K562 (cell line): ENCODE measurements around the gene TRPV5. TPM values are rescaled to one million over a fixed set of nuclear protein-coding genes. Genes with fewer than 3 reads are reported as not detected.
A peak's percentile ranks its signal among the peaks of the same experiment; 100 is the strongest.

Experiments
- CBX5 ChIP-seq: IDR thresholded peaks from 2 replicates; pipeline ENCODE4 v1.6.1; 2014; ENCODE audit warnings: low read depth, borderline replicate concordance
- CREB1 ChIP-seq, 2 experiments: sonication (generic) in 1 of 2; formaldehyde crosslinking in 1 of 2; IDR thresholded peaks; 2 replicates each; pipeline versions ENCODE4 v1.6.1 to v1.8.0; 2012 to 2022; ENCODE audit warnings: inconsistent platforms in 1 of 2, mild to moderate bottlenecking in 1 of 2, missing genetic modification reagents in 1 of 2, moderate library complexity in 1 of 2
- DIDO1 ChIP-seq: fragments of 450-650 bp; IDR thresholded peaks from 2 replicates; pipeline ENCODE4 v1.6.1; 2016; ENCODE audit warnings: low read depth, missing biosample characterization, missing genetic modification characterization
- HNRNPH1 ChIP-seq: fragments of 200-400 bp; formaldehyde crosslinking; optimal IDR thresholded peaks from 2 replicates; pipeline ENCODE3; 2017; ENCODE audit warnings: low read depth, mild to moderate bottlenecking, low read length, moderate library complexity
- HNRNPK ChIP-seq: fragments of 200-400 bp; formaldehyde crosslinking; IDR thresholded peaks from one replicate; pipeline ENCODE4 v1.6.1; 2018; ENCODE audit warnings: mild to moderate bottlenecking, low read depth, low read length; ENCODE audit not compliant: poor library complexity, severe bottlenecking
- HSF4 ChIP-seq: fragments of 250-450 bp; sonication (Bioruptor Pico); IDR thresholded peaks from 2 replicates; pipeline ENCODE4 v2.1.2; 2022; ENCODE audit warnings: mild to moderate bottlenecking, moderate library complexity, borderline replicate concordance
- MYC ChIP-seq, 2 experiments: fragments of 250-450 bp in 1 of 2; sonication (Bioruptor Pico) in 1 of 2; IDR thresholded peaks; 2 replicates each; pipeline versions ENCODE4 v1.5.1 to v1.6.1; 2012 to 2021; ENCODE audit warnings: low read depth in 2 of 2, borderline replicate concordance in 1 of 2, improper control_type of control experiment in 1 of 2, low read length in 1 of 2, mild to moderate bottlenecking in 1 of 2, moderate library complexity in 1 of 2
- NCOA2 ChIP-seq, 2 experiments: fragments of 450-650 bp; IDR thresholded peaks; 2 replicates each; pipeline ENCODE4 v1.6.1; 2018; ENCODE audit warnings: mild to moderate bottlenecking in 2 of 2, moderate library complexity in 1 of 2; ENCODE audit not compliant: partially characterized antibody in 2 of 2
- RB1 ChIP-seq: fragments of 450-650 bp; IDR thresholded peaks from 2 replicates; pipeline ENCODE4 v1.6.1; 2017; ENCODE audit warnings: low read depth, mild to moderate bottlenecking
- RBM17 ChIP-seq: fragments of 200-400 bp; formaldehyde crosslinking; IDR thresholded peaks from 2 replicates; pipeline ENCODE4 v1.6.1; 2017; ENCODE audit warnings: low read depth, mild to moderate bottlenecking, low read length, borderline replicate concordance
- SRSF9 ChIP-seq: fragments of 200-400 bp; formaldehyde crosslinking; IDR thresholded peaks from 2 replicates; pipeline ENCODE4 v1.6.1; 2017; ENCODE audit warnings: low read depth, low read length, borderline replicate concordance
- ZNF165 ChIP-seq: fragments of 250-450 bp; sonication (Bioruptor Pico); IDR thresholded peaks from 2 replicates; pipeline ENCODE4 v1.4.0; 2020; ENCODE audit warnings: borderline replicate concordance
- ZNF282 ChIP-seq: sonication (generic); formaldehyde crosslinking; IDR thresholded peaks from 2 replicates; pipeline ENCODE4 v1.8.1; 2023; ENCODE audit warnings: missing genetic modification reagents
- ZNF436 ChIP-seq: fragments of 250-450, 450-650 bp; sonication (Bioruptor Pico); formaldehyde crosslinking; IDR thresholded peaks from 2 replicates; pipeline ENCODE4 v1.7.0; 2020; ENCODE audit warnings: mild to moderate bottlenecking
- ZNF785 ChIP-seq: fragments of 250-450 bp; sonication (Bioruptor Pico); IDR thresholded peaks from 2 replicates; pipeline ENCODE4 v1.4.0; 2020; ENCODE audit warnings: mild to moderate bottlenecking
- polyA plus RNA-seq, 8 experiments: library from polyadenylated mRNA; depleted of rRNA in 4 of 8; stranded (reverse) in 5 of 8; unstranded in 3 of 8; fragments of >200 nt; fragmentation: Nextera tagmentation in 2 of 8; fragmentation: Illumina TruSeq in 1 of 8; extraction: Ambion mirVana in 2 of 8; extraction: Trizol in 1 of 8; gene quantifications; 2 replicates each; pipeline versions ENCODE4 v1.2.1 to v1.2.3, GENCODE V29; 2011 to 2014; ENCODE audit warnings: inconsistent platforms in 1 of 8, missing spikeins in 1 of 8
- total RNA-seq, 7 experiments: library from RNA; depleted of rRNA in 6 of 7; stranded (reverse); fragments of >200 nt in 6 of 7; fragmentation: Illumina TruSeq in 2 of 7; extraction: Trizol in 2 of 7; gene quantifications; 2 replicates each; pipeline versions ENCODE4 v1.2.1 to v1.2.3, GENCODE V29; 2011 to 2021; ENCODE audit warnings: low replicate concordance in 1 of 7
- TF ChIP-seq, protein P1 (sequence below): sonication (generic); formaldehyde crosslinking; IDR thresholded peaks from 2 replicates; pipeline ENCODE4 v1.8.0; 2022; ENCODE audit warnings: mild to moderate bottlenecking, missing genetic modification reagents
- TF ChIP-seq, protein P2 (sequence below): fragments of 450-650 bp; formaldehyde crosslinking; IDR thresholded peaks from 2 replicates; pipeline ENCODE4 v1.4.0; 2020; ENCODE audit warnings: mild to moderate bottlenecking, mixed read lengths
- TF ChIP-seq, protein P3 (sequence below): fragments of 450-650 bp; formaldehyde crosslinking; IDR thresholded peaks from 2 replicates; pipeline ENCODE4 v1.4.0; 2020; ENCODE audit warnings: mild to moderate bottlenecking, moderate library complexity
- TF ChIP-seq, protein P4 (sequence below): fragments of 250-450 bp; sonication (Bioruptor Pico); IDR thresholded peaks from 2 replicates; pipeline ENCODE4 v1.8.0; 2022; ENCODE audit warnings: inconsistent platforms, mild to moderate bottlenecking, moderate library complexity, borderline replicate concordance

Gene TRPV5
- total and polyA plus RNA-seq, 9 of the 15 experiments (the other 6 are each of a cell fraction or from before 2014, with no cell fraction given): not detected

DNA sequence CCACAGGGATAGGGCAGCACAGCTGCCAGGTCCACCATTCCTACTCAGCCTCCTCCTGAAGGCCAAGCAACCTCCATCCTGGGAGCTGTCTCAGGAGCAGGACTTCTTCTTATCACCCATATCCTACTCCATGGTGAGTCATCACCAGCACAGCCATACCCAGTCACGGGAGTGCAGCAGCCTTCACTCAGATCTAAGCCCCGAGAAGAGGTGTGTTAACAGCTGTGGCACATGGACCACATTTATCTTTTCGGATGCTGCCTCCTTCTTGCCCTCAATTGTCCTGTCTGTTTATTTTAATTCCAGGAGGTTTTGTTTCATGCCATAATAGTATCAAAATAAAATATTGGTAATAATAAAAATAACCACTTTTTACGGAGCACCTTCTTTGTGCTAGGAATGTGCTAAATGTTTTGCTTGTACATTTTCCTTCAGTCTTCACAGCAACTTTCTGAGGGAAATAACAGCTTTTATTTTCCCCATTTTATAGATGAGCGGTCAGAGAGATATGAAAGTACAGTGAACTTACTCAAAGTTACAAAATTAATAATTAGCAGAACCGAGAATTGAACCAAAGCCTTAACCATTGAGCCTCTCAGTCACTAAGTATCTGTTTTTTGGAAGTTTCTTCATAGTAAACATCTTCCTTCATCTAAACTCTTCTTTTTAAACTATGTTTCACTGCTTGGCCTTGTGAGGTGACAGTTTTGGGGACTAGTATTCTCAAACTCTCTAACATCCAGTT lies 31.1 kb upstream of the TRPV5 start (continued):
- TF ChIP-seq MYC (IDR thresholded peaks at IDR 0.05; ENCODE audit: low read depth, low read length): 0 out of 2 replicates have a peak, but pooled peaks have one; percentile 14
- TF ChIP-seq MYC (CRISPR knock-in tag; IDR thresholded peaks at IDR 0.05; ENCODE audit: borderline replicate concordance, low read depth): no peak
- no peak for TF ChIP-seq CREB1 (IDR thresholded peaks at IDR 0.05)
- TF ChIP-seq CREB1 (CRISPR knock-in tag; IDR thresholded peaks at IDR 0.05): no peak
- no peak for TF ChIP-seq RBM17
- TF ChIP-seq DIDO1: peak; percentile 18; the same call in 1 of the 2 replicates
- TF ChIP-seq NCOA2 (IDR thresholded peaks at IDR 0.05; ENCODE audit: partially characterized antibody in 2 of 2): no peak
- TF ChIP-seq CBX5: no peak
- TF ChIP-seq ZNF165 (CRISPR knock-in tag): no peak
- no peak for TF ChIP-seq ZNF282
- TF ChIP-seq HSF4: no peak
- no peak for TF ChIP-seq ZNF436 (CRISPR knock-in tag)
- TF ChIP-seq HNRNPK: no peak
- TF ChIP-seq SRSF9: no peak
- TF ChIP-seq, protein P1, sequence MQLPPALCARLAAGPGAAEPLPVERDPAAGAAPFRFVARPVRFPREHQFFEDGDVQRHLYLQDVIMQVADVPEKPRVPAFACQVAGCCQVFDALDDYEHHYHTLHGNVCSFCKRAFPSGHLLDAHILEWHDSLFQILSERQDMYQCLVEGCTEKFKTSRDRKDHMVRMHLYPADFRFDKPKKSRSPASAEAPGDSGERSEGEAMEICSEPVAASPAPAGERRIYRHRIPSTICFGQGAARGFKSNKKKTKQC (CRISPR knock-in tag): no peak
- TF ChIP-seq, protein P2, sequence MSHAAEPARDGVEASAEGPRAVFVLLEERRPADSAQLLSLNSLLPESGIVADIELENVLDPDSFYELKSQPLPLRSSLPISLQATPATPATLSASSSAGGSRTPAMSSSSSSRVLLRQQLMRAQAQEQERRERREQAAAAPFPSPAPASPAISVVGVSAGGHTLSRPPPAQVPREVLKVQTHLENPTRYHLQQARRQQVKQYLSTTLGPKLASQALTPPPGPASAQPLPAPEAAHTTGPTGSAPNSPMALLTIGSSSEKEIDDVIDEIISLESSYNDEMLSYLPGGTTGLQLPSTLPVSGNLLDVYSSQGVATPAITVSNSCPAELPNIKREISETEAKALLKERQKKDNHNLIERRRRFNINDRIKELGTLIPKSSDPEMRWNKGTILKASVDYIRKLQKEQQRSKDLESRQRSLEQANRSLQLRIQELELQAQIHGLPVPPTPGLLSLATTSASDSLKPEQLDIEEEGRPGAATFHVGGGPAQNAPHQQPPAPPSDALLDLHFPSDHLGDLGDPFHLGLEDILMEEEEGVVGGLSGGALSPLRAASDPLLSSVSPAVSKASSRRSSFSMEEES (CRISPR knock-in tag): no peak
- TF ChIP-seq, protein P3, sequence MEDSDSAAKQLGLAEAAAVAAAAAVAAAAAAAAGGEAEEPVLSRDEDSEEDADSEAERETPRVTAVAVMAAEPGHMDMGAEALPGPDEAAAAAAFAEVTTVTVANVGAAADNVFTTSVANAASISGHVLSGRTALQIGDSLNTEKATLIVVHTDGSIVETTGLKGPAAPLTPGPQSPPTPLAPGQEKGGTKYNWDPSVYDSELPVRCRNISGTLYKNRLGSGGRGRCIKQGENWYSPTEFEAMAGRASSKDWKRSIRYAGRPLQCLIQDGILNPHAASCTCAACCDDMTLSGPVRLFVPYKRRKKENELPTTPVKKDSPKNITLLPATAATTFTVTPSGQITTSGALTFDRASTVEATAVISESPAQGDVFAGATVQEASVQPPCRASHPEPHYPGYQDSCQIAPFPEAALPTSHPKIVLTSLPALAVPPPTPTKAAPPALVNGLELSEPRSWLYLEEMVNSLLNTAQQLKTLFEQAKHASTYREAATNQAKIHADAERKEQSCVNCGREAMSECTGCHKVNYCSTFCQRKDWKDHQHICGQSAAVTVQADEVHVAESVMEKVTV (CRISPR knock-in tag): no peak
- TF ChIP-seq ZNF785 (CRISPR knock-in tag): no peak
- TF ChIP-seq RB1: 0 out of 2 replicates have a peak, but pooled peaks have one; percentile 11
- TF ChIP-seq HNRNPH1: no peak
- TF ChIP-seq, protein P4, sequence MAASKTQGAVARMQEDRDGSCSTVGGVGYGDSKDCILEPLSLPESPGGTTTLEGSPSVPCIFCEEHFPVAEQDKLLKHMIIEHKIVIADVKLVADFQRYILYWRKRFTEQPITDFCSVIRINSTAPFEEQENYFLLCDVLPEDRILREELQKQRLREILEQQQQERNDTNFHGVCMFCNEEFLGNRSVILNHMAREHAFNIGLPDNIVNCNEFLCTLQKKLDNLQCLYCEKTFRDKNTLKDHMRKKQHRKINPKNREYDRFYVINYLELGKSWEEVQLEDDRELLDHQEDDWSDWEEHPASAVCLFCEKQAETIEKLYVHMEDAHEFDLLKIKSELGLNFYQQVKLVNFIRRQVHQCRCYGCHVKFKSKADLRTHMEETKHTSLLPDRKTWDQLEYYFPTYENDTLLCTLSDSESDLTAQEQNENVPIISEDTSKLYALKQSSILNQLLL (CRISPR knock-in tag): no peak
